OCI-LY1 (cell line): ENCODE measurements around the gene KIF4A.

Experiments
- CTCF ChIP-seq: fragments of 200-600 bp; sonication (generic), shearing (Covaris generic); IDR thresholded peaks from 2 replicates; pipeline ENCODE4 v1.5.1; 2017; ENCODE audit warnings: mild to moderate bottlenecking, antibody characterized with exemption, low read length, moderate library complexity, mixed read lengths
- EZH2 ChIP-seq: fragments of 200-600 bp; sonication (generic), shearing (Covaris generic); IDR thresholded peaks from 2 replicates; pipeline ENCODE4 v1.8.0; 2017; ENCODE audit warnings: borderline replicate concordance, mixed run types, mild to moderate bottlenecking, antibody characterized with exemption, low read length, moderate library complexity, mixed read lengths

- no peak for TF ChIP-seq CTCF
- TF ChIP-seq EZH2, result no peak
Measured at GRCh38 chrX:70453024-70453618, 163.2 kb downstream of the KIF4A start.
